Osteocyte (in vitro differentiated cells): Measurements from ENCODE around the gene STPG2. TPM values are rescaled to one million over a fixed set of nuclear protein-coding genes. Genes with fewer than 3 reads are reported as not detected.

ENCODE experiments used
- DNase-seq: peaks from one replicate; pipeline ENCODE4 v3.0.0; 2021; ENCODE audit warnings: mixed read lengths; ENCODE audit not compliant: unreplicated experiment; ENCODE audit errors: extremely low spot score
- H3K27ac Mint-ChIP-seq: one replicate; pipeline ENCODE4 v1.8.0; 2021; ENCODE audit warnings: mild to moderate bottlenecking, mixed read lengths; ENCODE audit not compliant: unreplicated experiment
- H3K27me3 Mint-ChIP-seq: one replicate; pipeline ENCODE4 v1.8.0; 2021; ENCODE audit warnings: mixed read lengths; ENCODE audit not compliant: unreplicated experiment
- H3K36me3 Mint-ChIP-seq: one replicate; pipeline ENCODE4 v1.8.0; 2021; ENCODE audit warnings: mixed read lengths; ENCODE audit not compliant: unreplicated experiment
- H3K4me1 Mint-ChIP-seq: one replicate; pipeline ENCODE4 v1.8.0; 2021; ENCODE audit warnings: mixed read lengths; ENCODE audit not compliant: unreplicated experiment
- H3K4me3 Mint-ChIP-seq: one replicate; pipeline ENCODE4 v1.8.0; 2021; ENCODE audit warnings: mild to moderate bottlenecking, moderate library complexity, mixed read lengths; ENCODE audit not compliant: unreplicated experiment
- H3K9me3 Mint-ChIP-seq: one replicate; pipeline ENCODE4 v1.8.0; 2021; ENCODE audit warnings: mixed read lengths; ENCODE audit not compliant: unreplicated experiment
- CTCF ChIP-seq: fragments of 200-600 bp; sonication (generic); IDR thresholded peaks from 2 replicates; pipeline ENCODE4 v1.5.0; 2021; ENCODE audit warnings: antibody characterized with exemption, mild to moderate bottlenecking, moderate library complexity
- total RNA-seq: library from RNA; stranded (reverse); gene quantifications from 2 replicates; pipeline ENCODE4 v1.2.1, GENCODE V29; 2021

The STPG2 gene
- total RNA-seq, 1 donor from 2014 or later: not detected

GRCh38 chr4:97994765-97995465 lies 148.4 kb downstream of the STPG2 start:
- H3K9me3 Mint-ChIP-seq: peaks cover 37% of the 10 kb centered on the region
- DNase-seq: no peak
- TF ChIP-seq CTCF: no peak
- H3K27me3 Mint-ChIP-seq: no peaks in the 10 kb centered on the region
- no peaks in the 10 kb centered on the region for H3K4me1 Mint-ChIP-seq
- no peaks in the 10 kb centered on the region for H3K36me3 Mint-ChIP-seq
- H3K4me3 Mint-ChIP-seq: no peak overlapping the region
- H3K27ac Mint-ChIP-seq: no peak overlapping the region

GRCh38 chr4:97990409-97990808 lies 152.9 kb downstream of the STPG2 start:
- Mint-ChIP-seq H3K4me3 (no peak overlapping the region), H3K36me3 (no peaks in the 10 kb centered on the region), H3K27ac (no peak overlapping the region), H3K9me3 (peaks cover 25% of the 10 kb centered on the region), H3K27me3 (peaks cover 3% of the 10 kb centered on the region), H3K4me1 (no peaks in the 10 kb centered on the region)
- TF ChIP-seq CTCF: no peak
- DNase-seq: no peak

DNA sequence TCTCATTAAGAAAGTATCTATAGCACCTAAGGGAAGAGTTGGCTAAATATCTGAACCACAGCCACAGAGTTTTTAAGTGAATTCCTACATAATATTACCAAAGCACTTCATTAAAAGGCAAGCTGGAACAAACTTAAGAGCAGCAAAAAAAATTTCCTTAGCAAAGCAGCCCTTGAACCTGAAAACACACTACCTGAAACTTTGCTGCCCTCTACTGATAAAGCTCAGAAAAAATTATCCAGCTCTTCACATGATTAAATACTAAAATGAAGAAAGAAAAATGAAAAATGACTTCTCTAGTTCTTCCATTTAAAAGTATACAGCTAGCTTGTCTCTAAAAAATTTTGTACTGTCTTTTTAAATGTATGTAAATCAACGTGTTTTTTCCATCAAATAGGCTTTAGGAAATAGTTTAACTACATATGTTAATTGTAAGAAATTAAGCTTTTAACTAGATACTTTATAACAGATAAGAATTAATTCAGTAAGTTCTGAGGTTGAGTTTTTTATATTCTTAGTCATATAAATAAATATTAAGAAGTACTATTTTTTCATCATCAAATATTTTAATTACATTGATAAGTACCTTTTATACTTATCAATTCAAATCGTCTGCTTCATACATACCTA lies 156.1 kb downstream of the STPG2 start:
- H3K27ac Mint-ChIP-seq: no peak overlapping the region
- H3K36me3 Mint-ChIP-seq: no peaks in the 10 kb centered on the region
- peaks cover 8% of the 10 kb centered on the region for H3K9me3 Mint-ChIP-seq
- TF ChIP-seq CTCF: peak; percentile 57
- DNase-seq: no peak
- H3K4me1 Mint-ChIP-seq: no peaks in the 10 kb centered on the region
- H3K4me3 Mint-ChIP-seq: no peak overlapping the region
- H3K27me3 Mint-ChIP-seq: peaks cover 3% of the 10 kb centered on the region

- Mint-ChIP-seq H3K4me3 (no peak overlapping the region), H3K9me3 (no peaks in the 10 kb centered on the region), H3K27me3 (peaks cover 3% of the 10 kb centered on the region), H3K27ac (no peak overlapping the region), H3K4me1 (no peaks in the 10 kb centered on the region), H3K36me3 (no peaks in the 10 kb centered on the region)
- TF ChIP-seq CTCF: peak; percentile 20
- no peak for DNase-seq
Observed at GRCh38 chr4:97984545-97985131, 158.6 kb downstream of the STPG2 start.

DNA sequence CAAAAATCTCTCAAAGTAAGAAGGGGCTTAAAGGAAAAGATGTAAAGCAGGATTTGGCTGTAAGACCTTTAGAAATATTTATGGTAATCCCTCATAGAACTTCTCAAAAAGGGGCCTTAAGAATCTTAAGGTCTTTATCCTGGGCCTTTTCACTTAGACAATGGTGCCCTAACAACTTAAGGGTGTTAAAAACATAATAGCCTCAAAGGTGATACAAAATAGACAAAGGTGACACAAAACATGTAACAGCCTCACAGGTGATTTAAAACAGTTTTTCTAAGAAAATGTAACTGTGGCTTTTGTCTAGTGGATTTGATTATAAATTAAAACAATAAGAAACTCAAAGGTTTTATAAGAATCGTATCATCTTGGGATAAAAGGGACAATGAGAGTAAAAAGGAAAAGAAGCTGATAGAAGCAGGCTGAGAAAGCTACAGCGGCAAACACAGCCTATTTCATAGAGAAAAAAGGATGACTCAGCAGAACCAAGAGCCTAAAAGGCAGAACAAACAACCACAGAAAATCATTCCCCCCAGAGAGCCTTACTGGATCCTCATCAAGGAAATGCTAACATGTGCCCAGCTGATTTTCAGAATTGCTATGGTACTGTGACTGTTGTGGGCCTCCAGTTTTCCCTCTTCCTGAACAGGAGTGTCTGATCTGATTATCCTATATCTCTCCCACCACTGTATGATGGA lies 164.3 kb downstream of the STPG2 start:
- H3K36me3 Mint-ChIP-seq: no peaks in the 10 kb centered on the region
- H3K4me1 Mint-ChIP-seq: no peaks in the 10 kb centered on the region
- no peak overlapping the region for H3K4me3 Mint-ChIP-seq
- no peaks in the 10 kb centered on the region for H3K27me3 Mint-ChIP-seq
- no peak for TF ChIP-seq CTCF
- H3K9me3 Mint-ChIP-seq: peaks cover 5% of the 10 kb centered on the region
- H3K27ac Mint-ChIP-seq: no peak overlapping the region
- no peak for DNase-seq
